ENCODE results near the gene COL24A1. TPM values are rescaled to one million over a fixed set of nuclear protein-coding genes. Genes with fewer than 3 reads are reported as not detected.

Gene COL24A1
- total RNA-seq, 2 experiments from 2014 or later = not detected

DNA sequence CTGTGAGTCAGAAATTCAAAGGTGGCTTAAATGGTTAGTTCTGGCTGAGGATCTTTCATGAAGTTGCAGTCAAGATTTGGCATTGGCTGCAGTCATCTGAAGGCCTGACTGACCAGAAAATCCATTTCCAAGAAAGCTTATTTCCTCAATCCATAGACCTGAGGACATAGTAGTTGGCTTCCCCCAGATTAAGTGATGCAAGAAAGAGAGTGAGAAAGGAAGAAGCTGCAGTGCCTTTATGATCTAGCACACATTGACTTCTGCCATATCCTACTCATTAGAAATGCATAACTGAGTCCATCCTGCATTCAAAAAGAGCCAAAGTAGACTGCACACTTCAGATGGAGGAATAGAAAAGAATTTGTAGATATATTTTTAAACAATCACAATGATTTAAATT, 222.6 kb downstream of the COL24A1 start:
- intact Hi-C loops (cut with DNase I, micrococcal nuclease) = no loop called here
- no peaks in the 10 kb centered on the region for H3K9me3 Mint-ChIP-seq (ENCODE audit: low read depth)
- ATAC-seq = no peak
- H3K4me1 Mint-ChIP-seq = no peaks in the 10 kb centered on the region
- no peaks in the 10 kb centered on the region for H3K36me3 Mint-ChIP-seq (ENCODE audit: low read depth)
- ChIA-PET POLR2A (no interaction called here), CTCF (no interaction called here)
- H3K27me3 Mint-ChIP-seq = no peaks in the 10 kb centered on the region
- H3K4me3 Mint-ChIP-seq = no peak overlapping the region
- no peak overlapping the region for H3K27ac Mint-ChIP-seq
- DNase-seq = no peak

DNA sequence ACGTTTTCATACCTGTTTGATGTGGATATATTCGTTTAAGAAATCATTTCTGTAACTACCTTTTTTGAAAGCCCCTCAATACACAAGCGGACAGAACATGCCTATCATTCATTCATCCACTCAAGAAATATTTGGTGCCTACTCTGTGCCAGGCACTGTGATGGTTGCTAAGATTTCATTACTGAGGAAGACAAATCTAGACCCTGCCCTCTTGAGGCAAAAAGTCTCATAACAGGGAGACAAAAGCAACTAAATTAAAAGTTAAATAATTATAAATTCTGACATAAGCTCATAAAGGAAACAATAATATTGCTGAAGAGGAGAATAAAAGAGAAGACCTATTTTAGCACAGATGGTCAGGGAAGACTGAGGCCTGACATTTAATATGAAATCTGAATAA, 244.8 kb downstream of the COL24A1 start:
- Mint-ChIP-seq H3K9me3 (ENCODE audit: low read depth) (no peaks in the 10 kb centered on the region), H3K27me3 (no peaks in the 10 kb centered on the region), H3K4me3 (no peak overlapping the region), H3K27ac (no peak overlapping the region), H3K36me3 (ENCODE audit: low read depth) (no peaks in the 10 kb centered on the region), H3K4me1 (no peaks in the 10 kb centered on the region)
- CTCF ChIA-PET = no interaction called here
- DNase-seq (no peak), ATAC-seq (no peak)
- intact Hi-C loops (cut with DNase I, micrococcal nuclease) = no loop called here
- POLR2A ChIA-PET = no interaction called here

DNA sequence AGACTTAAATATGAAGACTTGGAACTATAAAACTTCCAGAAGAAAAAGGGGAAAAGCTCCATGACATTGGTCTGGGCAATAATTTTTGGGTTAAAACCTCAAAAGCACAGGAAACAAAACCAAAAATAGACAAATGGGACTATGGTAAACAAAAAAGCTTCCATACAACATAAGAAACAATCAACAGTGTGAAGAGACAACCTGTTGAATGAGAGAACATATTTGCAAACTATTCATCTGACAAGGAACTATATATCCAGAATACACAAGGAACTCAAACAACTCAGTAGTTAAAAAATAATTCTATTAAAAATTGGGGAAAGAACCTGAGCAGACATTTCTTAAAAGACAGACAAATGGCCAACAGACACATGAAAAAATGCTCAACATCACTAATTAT, 255.7 kb downstream of the COL24A1 start:
- ATAC-seq (no peak), DNase-seq (no peak)
- Mint-ChIP-seq H3K4me1 (no peaks in the 10 kb centered on the region), H3K36me3 (ENCODE audit: low read depth) (no peaks in the 10 kb centered on the region), H3K27ac (no peak overlapping the region), H3K9me3 (ENCODE audit: low read depth) (no peaks in the 10 kb centered on the region), H3K4me3 (no peak overlapping the region), H3K27me3 (no peaks in the 10 kb centered on the region)
- POLR2A ChIA-PET = no interaction called here
- CTCF ChIA-PET = no interaction called here
- intact Hi-C loops (cut with DNase I, micrococcal nuclease) = no loop called here

DNA sequence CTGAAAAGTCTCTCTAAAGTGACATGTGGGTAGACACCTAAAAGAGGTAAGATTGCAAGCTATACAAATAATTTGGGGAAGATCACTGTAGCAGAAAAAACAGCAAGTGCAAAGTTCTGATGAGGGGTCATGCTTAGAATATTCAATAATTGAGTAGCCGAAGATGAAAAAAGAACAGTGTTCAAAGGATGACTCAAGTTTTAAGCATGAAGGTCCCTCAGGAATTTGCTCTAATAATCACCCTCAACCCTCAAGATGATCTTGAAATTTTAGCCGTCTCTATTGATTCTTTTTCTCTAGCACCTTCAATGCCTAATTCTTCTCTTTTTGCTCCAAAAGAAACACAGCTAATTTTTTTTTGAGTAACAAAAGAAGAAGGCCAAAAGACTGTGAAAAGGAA, 257.7 kb downstream of the COL24A1 start:
- intact Hi-C loops (cut with DNase I, micrococcal nuclease) = no loop called here

GRCh38 chr1:85894651-85895050, 261.9 kb downstream of the COL24A1 start:
- no peaks in the 10 kb centered on the region for H3K36me3 Mint-ChIP-seq (ENCODE audit: low read depth)
- ATAC-seq = no peak
- intact Hi-C loops (cut with DNase I, micrococcal nuclease) = no loop called here
- DNase-seq = peak; percentile 40
- CTCF ChIA-PET = interaction anchor here (1.8 kb wide), 1 partner anchor 10 kb away, joined by 9 read pairs; no protein-coding TSS in a partner anchor
- no peaks in the 10 kb centered on the region for H3K9me3 Mint-ChIP-seq (ENCODE audit: low read depth)
- H3K4me1 Mint-ChIP-seq = no peaks in the 10 kb centered on the region
- no peak overlapping the region for H3K4me3 Mint-ChIP-seq
- POLR2A ChIA-PET = no interaction called here
- peaks cover 3% of the 10 kb centered on the region for H3K27me3 Mint-ChIP-seq
- no peak overlapping the region for H3K27ac Mint-ChIP-seq

More for the DNA sequence above, 257.7 kb downstream of the COL24A1 start:
- Mint-ChIP-seq H3K27ac (no peak overlapping the region), H3K4me3 (no peak overlapping the region), H3K27me3 (no peaks in the 10 kb centered on the region), H3K36me3 (ENCODE audit: low read depth) (no peaks in the 10 kb centered on the region), H3K4me1 (no peaks in the 10 kb centered on the region), H3K9me3 (ENCODE audit: low read depth) (no peaks in the 10 kb centered on the region)
- DNase-seq (no peak), ATAC-seq (no peak)
- ChIA-PET POLR2A (no interaction called here), CTCF (no interaction called here)

DNA sequence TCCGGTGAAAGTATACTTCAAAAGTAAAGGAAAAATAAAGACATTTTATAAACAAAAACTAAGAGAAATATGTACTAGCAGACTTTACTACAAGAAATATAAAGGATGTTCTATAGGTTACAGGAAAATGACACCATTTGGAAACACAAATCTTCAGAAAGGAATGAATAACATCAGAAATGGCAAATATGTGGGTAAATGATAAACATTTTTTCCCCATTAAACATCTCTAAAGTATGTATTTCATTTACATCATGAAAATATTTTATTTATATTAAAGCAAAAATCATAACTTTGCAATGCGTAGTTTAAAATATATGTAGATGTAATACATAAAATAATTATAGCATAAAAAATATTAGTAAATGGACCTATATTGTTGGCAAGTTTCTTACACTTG, 264.2 kb downstream of the COL24A1 start:
- Mint-ChIP-seq H3K4me3 (no peak overlapping the region), H3K27ac (no peak overlapping the region), H3K4me1 (no peaks in the 10 kb centered on the region), H3K27me3 (peaks cover 3% of the 10 kb centered on the region), H3K9me3 (ENCODE audit: low read depth) (no peaks in the 10 kb centered on the region), H3K36me3 (ENCODE audit: low read depth) (no peaks in the 10 kb centered on the region)
- ChIA-PET POLR2A (no interaction called here), CTCF (no interaction called here)
- DNase-seq = no peak
- no peak for ATAC-seq
- intact Hi-C loops (cut with DNase I, micrococcal nuclease) = no loop called here

DNA sequence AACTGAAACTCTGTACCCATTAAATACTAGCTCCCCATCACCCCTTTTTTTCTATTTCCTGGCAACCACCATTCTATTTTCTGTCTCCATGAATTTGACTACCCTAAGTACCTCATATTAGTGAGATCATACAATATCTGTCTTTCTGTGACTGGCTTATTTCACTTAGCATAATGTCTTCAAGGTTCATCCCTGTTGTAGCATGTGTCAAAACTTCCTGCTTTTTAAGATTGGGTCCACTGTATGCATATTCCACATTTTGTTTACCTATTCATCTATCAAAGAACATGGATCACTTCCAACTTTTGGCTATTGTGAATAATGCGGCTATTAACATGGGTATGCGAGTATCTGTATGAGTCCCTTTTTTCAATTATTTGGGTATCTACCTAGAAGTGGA, 266.7 kb downstream of the COL24A1 start:
- ATAC-seq = no peak
- intact Hi-C loops (cut with DNase I, micrococcal nuclease) = loop anchor here in 1 of 2 experiments (10.0 kb wide), 1 partner anchor 585 kb away; no protein-coding TSS in a partner anchor
- Mint-ChIP-seq H3K4me1 (no peaks in the 10 kb centered on the region), H3K36me3 (ENCODE audit: low read depth) (no peaks in the 10 kb centered on the region), H3K27me3 (peaks cover 3% of the 10 kb centered on the region), H3K27ac (no peak overlapping the region), H3K4me3 (no peak overlapping the region), H3K9me3 (ENCODE audit: low read depth) (no peaks in the 10 kb centered on the region)
- DNase-seq = no peak
- CTCF ChIA-PET = no interaction called here
- POLR2A ChIA-PET = no interaction called here

- intact Hi-C loops (cut with DNase I, micrococcal nuclease) = loop anchor here in 1 of 2 experiments (10.0 kb wide), 1 partner anchor 584 kb away; no protein-coding TSS in a partner anchor
- H3K27me3 Mint-ChIP-seq = peaks cover 3% of the 10 kb centered on the region
- DNase-seq (no peak), ATAC-seq (no peak)
- H3K36me3 Mint-ChIP-seq (ENCODE audit: low read depth) = no peaks in the 10 kb centered on the region
- H3K4me1 Mint-ChIP-seq = no peaks in the 10 kb centered on the region
- ChIA-PET POLR2A (no interaction called here), CTCF (no interaction called here)
- no peak overlapping the region for H3K4me3 Mint-ChIP-seq
- no peak overlapping the region for H3K27ac Mint-ChIP-seq
- H3K9me3 Mint-ChIP-seq (ENCODE audit: low read depth) = no peaks in the 10 kb centered on the region
Observed at GRCh38 chr1:85888921-85889320, 267.7 kb downstream of the COL24A1 start.

- no peaks in the 10 kb centered on the region for H3K27me3 Mint-ChIP-seq
- intact Hi-C loops (cut with DNase I, micrococcal nuclease) = loop anchor here in 1 of 2 experiments (10.0 kb wide), 1 partner anchor 580 kb away; no protein-coding TSS in a partner anchor
- no peaks in the 10 kb centered on the region for H3K36me3 Mint-ChIP-seq (ENCODE audit: low read depth)
Observed at GRCh38 chr1:85884372-85885035, 272.1 kb downstream of the COL24A1 start.

GRCh38 chr1:85867189-85867588, 289.4 kb downstream of the COL24A1 start:
- Mint-ChIP-seq H3K9me3 (ENCODE audit: low read depth) (no peaks in the 10 kb centered on the region), H3K4me1 (no peaks in the 10 kb centered on the region), H3K27me3 (peaks cover 2% of the 10 kb centered on the region), H3K36me3 (ENCODE audit: low read depth) (no peaks in the 10 kb centered on the region), H3K4me3 (no peak overlapping the region), H3K27ac (no peak overlapping the region)
- ATAC-seq (no peak), DNase-seq (no peak)
- intact Hi-C loops (cut with DNase I, micrococcal nuclease) = no loop called here
- ChIA-PET POLR2A (no interaction called here), CTCF (interaction anchor here (1.0 kb wide), 1 partner anchor 135 kb away, joined by 3 read pairs; no protein-coding TSS in a partner anchor)

More at GRCh38 chr1:85884372-85885035, 272.1 kb downstream of the COL24A1 start:
- H3K4me3 Mint-ChIP-seq = no peak overlapping the region
- H3K9me3 Mint-ChIP-seq (ENCODE audit: low read depth) = no peaks in the 10 kb centered on the region
- H3K27ac Mint-ChIP-seq = no peak overlapping the region
- no peak for ATAC-seq
- CTCF ChIA-PET = interaction anchor here (1.1 kb wide), 1 partner anchor 134 kb away, joined by 4 read pairs; no protein-coding TSS in a partner anchor
- H3K4me1 Mint-ChIP-seq = no peaks in the 10 kb centered on the region
- POLR2A ChIA-PET = no interaction called here
- no peak for DNase-seq

GRCh38 chr1:85865213-85865612, 291.4 kb downstream of the COL24A1 start:
- Mint-ChIP-seq H3K27me3 (peaks cover 2% of the 10 kb centered on the region), H3K4me1 (no peaks in the 10 kb centered on the region), H3K27ac (no peak overlapping the region), H3K4me3 (no peak overlapping the region), H3K9me3 (ENCODE audit: low read depth) (no peaks in the 10 kb centered on the region), H3K36me3 (ENCODE audit: low read depth) (no peaks in the 10 kb centered on the region)
- intact Hi-C loops (cut with DNase I, micrococcal nuclease) = no loop called here
- CTCF ChIA-PET = no interaction called here
- DNase-seq (no peak), ATAC-seq (no peak)
- POLR2A ChIA-PET = no interaction called here

GRCh38 chr1:85864727-85865126, 291.8 kb downstream of the COL24A1 start:
- peaks cover 2% of the 10 kb centered on the region for H3K27me3 Mint-ChIP-seq
- no peak overlapping the region for H3K4me3 Mint-ChIP-seq
- ChIA-PET POLR2A (no interaction called here), CTCF (no interaction called here)
- intact Hi-C loops (cut with DNase I, micrococcal nuclease) = no loop called here
- no peaks in the 10 kb centered on the region for H3K4me1 Mint-ChIP-seq
- H3K27ac Mint-ChIP-seq = no peak overlapping the region
- DNase-seq = no peak
- H3K9me3 Mint-ChIP-seq (ENCODE audit: low read depth) = no peaks in the 10 kb centered on the region
- ATAC-seq = no peak
- H3K36me3 Mint-ChIP-seq (ENCODE audit: low read depth) = no peaks in the 10 kb centered on the region
